CMK (cell line): ENCODE data around the gene KCTD16.

ENCODE experiments used
- DNase-seq: peaks from one replicate; pipeline ENCODE4 v3.0.0-alpha.2; 2010; ENCODE audit warnings: low read depth

KCTD16 gene

GRCh38 chr5:144335561-144335960 lies 164.9 kb downstream of the KCTD16 start:
- DNase-seq, result no peak

DNA sequence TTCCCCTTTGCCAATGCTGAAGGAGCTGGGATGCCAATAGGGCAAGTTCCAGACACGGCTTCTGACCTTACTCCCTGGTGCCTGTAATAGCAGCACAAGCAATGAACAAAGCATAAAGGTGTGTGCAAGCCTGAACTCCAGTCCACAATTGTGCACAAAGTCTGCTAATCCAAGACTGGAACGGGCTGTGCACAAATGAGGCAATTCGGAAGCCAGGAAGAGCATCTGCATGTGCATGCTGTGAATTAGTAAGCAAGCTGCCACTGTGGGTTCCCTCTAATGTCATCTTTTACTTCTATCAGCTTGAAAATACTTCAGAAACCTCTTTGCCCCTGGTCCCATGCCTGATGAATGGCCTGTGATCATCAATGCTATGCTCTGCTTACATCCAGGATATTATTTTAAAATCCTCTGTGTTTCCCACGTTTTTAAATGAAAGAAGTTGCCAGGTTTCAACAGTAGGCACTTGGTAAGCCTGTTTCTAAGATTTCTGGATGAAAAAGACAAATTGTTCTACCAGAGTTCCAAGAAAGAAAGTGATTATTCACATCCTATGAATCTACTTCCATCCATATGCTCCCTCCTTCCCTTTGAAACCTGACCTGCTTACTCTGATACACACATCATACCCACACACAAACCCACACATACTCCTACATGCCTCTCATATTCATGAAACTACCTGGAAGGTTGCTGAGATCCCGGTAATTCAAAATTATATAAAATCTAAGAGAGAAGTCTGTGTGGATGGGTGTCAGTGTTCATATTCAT lies 165.7 kb downstream of the KCTD16 start:
- no peak for DNase-seq

GRCh38 chr5:144352330-144352729 lies 181.7 kb downstream of the KCTD16 start:
- DNase-seq, result no peak

- no peak for DNase-seq
Measured at GRCh38 chr5:144352732-144353317, 182.2 kb downstream of the KCTD16 start.

DNA sequence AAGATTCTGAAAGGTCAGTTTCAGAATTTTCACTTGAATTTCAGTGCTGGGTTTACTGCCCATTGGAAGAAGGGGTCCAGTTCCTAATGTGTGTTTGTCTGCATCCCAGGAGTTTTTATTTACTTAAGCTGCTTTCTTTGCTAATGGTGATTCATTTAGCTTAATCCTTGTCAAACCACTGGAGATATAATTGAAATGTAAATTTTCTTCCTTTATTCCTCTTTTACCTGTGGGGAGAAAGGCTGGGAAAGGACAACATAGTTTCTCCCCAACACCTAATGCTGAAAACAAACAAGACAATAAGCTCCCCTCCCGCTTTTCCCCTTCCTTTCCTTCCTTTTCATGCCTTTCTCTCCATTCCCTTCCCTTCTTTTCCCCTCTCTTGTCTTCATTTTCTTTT lies 185.8 kb downstream of the KCTD16 start:
- DNase-seq, result no peak

GRCh38 chr5:144361406-144361805 lies 190.7 kb downstream of the KCTD16 start:
- no peak for DNase-seq

DNA sequence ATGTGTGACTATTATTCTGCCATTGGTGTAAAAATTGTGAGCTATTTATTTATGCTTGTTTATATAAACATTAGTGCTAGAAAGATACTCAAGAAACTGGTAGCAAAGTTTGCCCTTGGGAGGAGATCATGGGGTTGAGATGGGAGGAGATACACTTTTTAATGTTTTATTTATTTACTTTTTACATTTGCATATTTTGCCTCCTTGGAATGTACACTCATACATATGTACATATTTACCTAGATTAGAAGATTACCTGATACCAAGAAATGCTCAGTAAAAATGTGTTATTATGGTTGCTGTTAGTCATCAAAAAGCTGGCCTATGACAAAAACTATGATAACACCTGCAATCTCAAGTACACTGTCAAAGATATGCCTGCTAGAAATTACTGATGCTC lies 195.2 kb downstream of the KCTD16 start:
- no peak for DNase-seq

DNA sequence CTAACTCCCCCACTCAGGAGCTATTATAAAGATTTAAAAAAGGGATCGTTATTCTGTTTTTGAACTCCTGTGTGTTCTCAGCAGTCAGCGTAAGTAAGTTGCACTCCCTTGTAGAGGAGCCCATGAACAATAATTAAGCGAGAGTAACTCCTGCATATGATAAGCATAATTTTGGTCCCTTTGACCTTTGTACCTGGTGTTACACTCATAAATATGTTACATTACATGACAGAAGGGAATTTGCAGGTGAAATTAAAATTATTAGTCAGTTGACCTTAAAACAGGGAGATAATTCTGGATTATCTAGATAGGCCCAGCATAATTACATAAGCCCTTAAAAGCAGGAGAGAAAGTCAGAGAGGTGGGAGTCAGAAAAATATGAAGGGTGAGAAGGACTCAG lies 197.3 kb downstream of the KCTD16 start:
- DNase-seq, result no peak

- DNase-seq, result no peak
Measured at GRCh38 chr5:144368556-144368955, 197.9 kb downstream of the KCTD16 start.

DNA sequence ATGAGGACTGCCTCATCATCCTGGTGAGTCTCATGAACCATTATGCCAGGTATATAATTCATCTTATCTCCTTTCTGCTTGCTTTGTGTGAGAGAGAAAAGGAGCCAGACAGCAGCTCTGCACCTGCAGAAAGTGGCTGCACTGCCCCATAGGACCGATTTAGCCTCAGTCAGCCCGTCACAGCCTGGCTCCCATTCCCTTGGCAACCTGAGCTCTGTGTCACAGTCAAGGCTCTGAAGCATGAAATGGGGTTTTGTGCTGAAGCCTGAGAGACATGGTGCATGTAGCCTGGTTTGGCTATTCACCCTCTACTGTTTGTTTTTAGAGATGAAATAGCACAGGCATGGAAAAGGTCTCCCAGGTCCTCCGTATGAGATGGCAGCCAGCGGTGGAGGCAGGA lies 198.3 kb downstream of the KCTD16 start:
- DNase-seq, result no peak

DNA sequence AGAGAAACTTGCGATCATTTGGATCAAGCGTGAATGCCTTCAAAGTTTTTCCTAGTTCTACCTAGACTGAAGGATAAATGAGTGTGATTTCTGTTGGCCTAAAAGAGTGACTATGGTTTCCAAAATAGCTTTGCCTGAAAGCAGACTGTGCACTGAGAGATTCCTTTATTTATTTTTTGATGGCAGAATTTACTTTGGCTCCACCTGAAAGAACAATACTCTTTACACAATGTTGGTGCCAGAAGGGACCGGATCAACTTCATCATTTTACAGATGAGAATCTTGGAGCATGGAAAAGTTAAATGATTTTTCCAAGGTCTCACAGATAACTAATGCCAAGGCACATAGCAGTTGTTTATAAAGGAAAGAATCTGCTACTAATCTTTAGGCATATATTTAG lies 199.6 kb downstream of the KCTD16 start:
- no peak for DNase-seq

DNA sequence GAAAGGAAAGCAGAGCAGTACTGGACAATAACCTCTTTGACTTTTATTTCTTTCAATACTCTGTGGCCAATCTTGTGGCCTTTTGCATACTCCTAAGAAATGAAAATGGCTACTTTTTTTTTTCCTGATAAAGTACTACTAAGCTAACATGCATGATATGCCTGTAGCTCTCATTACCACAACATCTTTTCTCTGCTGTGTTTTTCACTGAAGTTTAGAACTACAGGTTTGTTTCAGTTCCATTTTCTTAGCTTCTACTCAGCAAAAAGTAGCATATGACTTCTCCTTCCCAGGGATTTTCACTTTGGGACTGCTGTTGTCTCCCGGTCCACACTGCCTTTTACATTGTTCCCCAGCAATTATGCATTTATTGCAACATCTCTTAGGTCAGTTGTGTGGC lies 204.0 kb downstream of the KCTD16 start:
- DNase-seq, result no peak

GRCh38 chr5:144377207-144377606 lies 206.5 kb downstream of the KCTD16 start:
- DNase-seq, result no peak

DNA sequence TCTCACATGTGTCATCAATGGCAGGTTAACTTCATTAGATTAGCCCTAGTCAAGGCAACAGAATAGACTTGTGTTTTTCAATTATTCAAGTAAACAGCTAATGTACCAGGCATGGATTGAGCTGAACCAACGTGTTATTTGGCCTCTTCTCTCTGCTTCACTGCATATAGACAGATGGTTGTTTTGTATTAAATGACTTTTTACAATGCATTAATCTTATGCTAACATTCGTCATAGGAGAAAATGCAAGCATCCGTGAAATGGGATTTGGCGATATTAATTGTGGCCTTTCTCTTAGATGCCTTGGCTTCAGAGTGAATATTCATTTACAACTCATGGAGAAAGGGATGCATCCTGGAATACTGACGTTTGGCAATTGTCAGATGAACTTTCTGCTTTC lies 208.0 kb downstream of the KCTD16 start:
- DNase-seq, result no peak

DNA sequence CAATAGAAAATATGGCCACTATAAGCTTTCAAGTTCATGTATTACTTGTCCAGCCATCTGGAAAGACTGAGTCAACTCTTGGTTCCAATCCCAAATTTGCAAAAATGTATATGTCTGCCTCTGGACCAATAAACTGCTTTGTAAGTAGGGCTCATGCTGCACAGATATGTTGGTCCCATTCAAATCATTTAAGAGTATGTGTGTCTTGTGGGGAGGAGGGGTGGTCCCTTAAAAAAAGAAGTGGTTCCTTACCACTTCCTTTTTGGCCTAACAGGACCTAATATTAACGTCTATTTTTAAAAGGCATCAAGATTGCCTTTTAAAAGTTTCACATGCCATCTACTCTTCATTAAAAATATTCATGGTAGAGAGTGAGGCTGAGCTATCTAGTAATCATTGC lies 214.9 kb downstream of the KCTD16 start:
- DNase-seq, result no peak

DNA sequence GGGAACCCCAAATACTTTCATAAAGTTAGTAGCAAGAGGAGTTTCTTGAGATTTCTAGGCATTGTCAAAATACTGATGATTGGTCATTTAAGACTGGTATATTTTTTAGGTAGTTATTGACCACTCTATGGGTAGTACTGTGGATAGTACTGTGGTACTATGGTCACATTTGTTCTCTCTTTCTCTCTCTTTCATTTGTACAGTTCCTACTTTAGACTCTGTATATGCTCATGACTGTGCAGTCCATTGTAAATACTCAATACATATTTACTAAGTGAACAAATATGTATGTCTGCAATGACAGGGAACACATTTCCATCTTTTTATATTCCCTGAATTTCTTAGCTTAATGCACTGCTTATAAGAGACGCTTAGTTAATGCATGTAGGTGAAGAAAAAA lies 215.6 kb downstream of the KCTD16 start:
- DNase-seq, result no peak

- DNase-seq, result no peak
Measured at GRCh38 chr5:144390133-144390532, 219.5 kb downstream of the KCTD16 start.

- no peak for DNase-seq
Measured at GRCh38 chr5:144391044-144391443, 220.4 kb downstream of the KCTD16 start.

DNA sequence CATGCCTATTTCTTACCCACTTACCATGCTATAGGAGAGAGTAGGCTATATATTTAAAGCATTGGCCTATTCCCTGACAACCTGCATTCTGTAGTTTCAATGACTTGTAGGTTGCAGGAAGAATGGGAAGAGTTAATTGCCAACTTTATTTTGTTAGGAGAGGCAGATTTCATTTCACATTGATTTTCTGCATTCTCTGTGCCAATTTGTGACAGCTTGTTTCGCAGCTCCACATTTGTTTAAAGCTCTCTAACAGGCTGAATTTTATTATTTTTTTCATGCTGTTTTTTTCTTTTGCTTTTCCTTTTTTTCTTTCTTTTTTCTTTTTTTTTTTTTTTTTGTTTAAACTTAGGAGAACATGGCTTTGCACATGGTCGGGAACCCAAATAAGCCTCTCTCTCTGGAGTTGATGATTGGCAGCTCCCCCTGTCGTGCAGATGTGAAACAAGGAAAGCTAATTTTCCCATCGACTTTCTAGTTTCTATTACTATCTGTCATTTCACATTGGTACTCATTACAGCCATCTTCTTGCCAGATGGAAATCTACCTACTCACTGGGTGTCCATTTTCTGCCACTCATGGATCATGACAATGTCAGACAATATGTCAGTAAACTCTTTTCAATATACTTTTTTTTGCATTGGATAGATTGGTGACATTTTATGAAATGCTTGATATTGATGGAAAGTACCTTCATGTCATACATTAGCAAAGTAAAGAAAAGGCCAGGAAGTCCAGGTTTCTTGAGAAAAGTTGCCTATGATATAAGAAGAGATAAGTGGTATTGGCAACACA lies 223.2 kb downstream of the KCTD16 start:
- no peak for DNase-seq

DNA sequence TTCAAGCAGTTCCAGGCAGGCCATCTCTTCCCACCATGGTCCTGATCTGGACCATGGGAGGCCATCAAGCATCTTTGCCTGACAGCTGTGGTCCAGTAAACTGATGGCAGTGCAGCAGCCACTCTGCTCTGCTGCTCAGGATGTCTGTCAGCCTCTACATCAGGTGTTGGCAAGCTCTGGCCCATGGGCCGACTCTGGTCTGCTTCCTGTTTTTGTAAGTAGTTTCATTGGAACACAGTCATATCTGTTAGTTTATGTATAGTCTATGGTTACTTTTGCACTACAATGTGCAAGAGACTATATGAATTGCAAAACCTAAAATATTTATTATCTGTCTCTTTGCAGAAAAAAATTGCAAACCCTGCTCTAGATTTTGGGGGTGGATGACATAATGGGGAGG lies 225.0 kb downstream of the KCTD16 start:
- DNase-seq, result no peak

DNA sequence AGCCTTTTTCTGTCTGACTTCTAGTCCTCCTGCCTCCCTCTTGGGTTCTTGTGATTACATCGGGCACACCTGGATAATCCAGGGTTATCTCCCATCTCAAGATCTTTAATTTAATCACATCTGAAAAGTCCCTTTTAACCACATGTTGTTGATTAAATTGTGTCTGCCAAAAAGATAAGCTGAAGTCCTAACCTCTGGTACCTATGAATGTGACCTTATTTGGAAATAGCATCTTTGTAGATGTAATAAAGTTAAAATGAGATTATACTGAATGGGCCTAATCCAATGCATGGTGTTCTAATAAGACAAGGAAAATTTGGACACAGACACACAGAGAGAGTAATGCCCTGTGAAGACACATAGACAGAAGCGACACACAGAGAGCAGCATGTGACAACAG lies 232.4 kb downstream of the KCTD16 start:
- no peak for DNase-seq

DNA sequence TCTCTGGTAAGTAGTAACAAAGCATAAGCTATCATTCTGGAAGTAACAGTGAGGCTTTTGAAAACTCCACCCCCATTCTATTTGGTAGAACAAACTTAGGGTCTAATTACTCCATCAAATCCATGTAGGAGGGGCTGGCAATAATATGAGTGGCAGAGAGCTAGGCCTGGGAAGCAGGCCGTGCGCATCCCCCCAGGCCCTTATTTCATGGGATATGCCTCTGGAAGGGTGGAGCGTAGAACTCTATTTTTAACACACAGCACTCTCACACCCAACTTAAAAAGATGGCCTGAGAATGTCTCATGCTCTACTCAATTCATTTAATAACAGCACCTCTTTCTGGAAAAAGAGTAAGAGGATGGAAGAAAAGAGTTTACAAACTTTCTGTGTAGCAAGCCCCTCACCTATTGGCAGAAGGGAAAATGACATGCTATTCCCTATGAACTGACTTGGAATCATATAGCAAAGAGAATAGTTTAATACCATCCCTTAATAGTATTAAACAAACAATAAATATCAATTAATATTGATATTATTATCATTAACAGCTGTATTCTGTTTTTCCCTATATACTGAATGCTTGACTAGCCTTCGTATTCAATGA lies 233.2 kb downstream of the KCTD16 start:
- no peak for DNase-seq

DNA sequence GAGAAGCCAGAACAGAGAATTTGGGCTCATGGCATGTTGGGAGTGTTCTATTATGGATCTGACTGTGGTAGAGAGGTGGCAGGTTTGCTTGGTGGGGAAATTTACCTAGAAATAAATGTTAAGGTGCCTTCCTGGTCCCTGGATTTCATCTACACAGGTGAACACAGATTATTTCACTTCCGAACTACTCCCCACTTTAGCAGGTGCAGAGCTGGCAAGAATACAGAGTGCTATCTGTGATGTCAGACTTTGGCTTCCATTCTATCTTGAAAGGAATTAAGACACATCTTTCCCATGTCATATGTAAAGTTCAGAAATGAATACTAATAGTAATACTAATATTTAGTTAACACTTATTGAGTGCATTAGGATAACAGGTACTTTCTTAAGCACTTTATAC lies 234.0 kb downstream of the KCTD16 start:
- no peak for DNase-seq
